Measurements from ENCODE around the gene GPM6B.

DNA sequence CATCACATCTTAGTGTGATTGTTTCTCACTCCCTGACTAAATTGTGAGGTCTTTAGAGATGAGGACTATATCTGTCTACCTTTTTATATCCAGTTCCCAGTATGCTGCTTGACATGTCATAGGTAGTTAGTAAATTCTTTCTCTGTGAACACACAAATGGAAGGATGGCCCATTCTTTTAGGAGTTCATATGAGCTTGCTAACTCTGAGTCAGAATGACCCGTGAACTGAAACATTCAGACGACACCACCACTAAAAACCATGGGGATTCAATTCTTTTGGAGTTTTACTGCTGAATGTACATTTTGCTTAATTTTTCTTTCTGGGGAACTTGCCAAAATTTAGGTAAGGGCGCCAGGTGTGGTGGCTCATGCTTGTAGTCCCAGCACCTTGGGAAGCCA lies 68.4 kb downstream of the GPM6B start:
- TF ChIP-seq, protein P1, sequence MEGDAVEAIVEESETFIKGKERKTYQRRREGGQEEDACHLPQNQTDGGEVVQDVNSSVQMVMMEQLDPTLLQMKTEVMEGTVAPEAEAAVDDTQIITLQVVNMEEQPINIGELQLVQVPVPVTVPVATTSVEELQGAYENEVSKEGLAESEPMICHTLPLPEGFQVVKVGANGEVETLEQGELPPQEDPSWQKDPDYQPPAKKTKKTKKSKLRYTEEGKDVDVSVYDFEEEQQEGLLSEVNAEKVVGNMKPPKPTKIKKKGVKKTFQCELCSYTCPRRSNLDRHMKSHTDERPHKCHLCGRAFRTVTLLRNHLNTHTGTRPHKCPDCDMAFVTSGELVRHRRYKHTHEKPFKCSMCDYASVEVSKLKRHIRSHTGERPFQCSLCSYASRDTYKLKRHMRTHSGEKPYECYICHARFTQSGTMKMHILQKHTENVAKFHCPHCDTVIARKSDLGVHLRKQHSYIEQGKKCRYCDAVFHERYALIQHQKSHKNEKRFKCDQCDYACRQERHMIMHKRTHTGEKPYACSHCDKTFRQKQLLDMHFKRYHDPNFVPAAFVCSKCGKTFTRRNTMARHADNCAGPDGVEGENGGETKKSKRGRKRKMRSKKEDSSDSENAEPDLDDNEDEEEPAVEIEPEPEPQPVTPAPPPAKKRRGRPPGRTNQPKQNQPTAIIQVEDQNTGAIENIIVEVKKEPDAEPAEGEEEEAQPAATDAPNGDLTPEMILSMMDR (IDR thresholded peaks at IDR 0.05): no peak
- TF ChIP-seq ZFX (IDR thresholded peaks at IDR 0.05; ENCODE audit: borderline replicate concordance): no peak

Measured in 22Rv1 (cell line).